H1 (cell line): ENCODE measurements around the gene KCNH1. TPM values are rescaled to one million over a fixed set of nuclear protein-coding genes. Genes with fewer than 3 reads are reported as not detected.

Experiments
- CHD2 ChIP-seq: IDR thresholded peaks from 2 replicates; pipeline ENCODE4 v1.6.1; 2012; ENCODE audit warnings: low read length, improper control_type of control experiment
- CTBP2 ChIP-seq: IDR thresholded peaks from 2 replicates; pipeline ENCODE4 v1.7.0; 2011; ENCODE audit warnings: borderline replicate concordance, mild to moderate bottlenecking, moderate library complexity, mixed read lengths, low read length; ENCODE audit not compliant: insufficient read depth, insufficient read length
- JUND ChIP-seq: IDR thresholded peaks from 2 replicates; pipeline ENCODE4 v1.6.1; 2011; ENCODE audit warnings: mild to moderate bottlenecking, improper control_type of control experiment, low read length
- POLR2AphosphoS5 ChIP-seq: IDR thresholded peaks from 2 replicates; pipeline ENCODE4 v1.6.1; 2011; ENCODE audit warnings: low read depth, low read length
- SIN3A ChIP-seq, 2 experiments: IDR thresholded peaks in 1 of 2; conservative IDR thresholded peaks in 1 of 2; 2 replicates each; pipeline ENCODE4 v1.6.1; 2011 to 2012; ENCODE audit warnings: low read length in 2 of 2, improper control_type of control experiment in 1 of 2, low read depth in 1 of 2, mild to moderate bottlenecking in 1 of 2
- polyA plus RNA-seq, 7 experiments: library from polyadenylated mRNA; depleted of rRNA in 3 of 7; stranded (reverse) in 5 of 7; unstranded in 2 of 7; fragments of >200 nt in 5 of 7; fragments of 200-250 nt in 2 of 7; gene quantifications; 1 replicate in 5 of 7; 2 replicates in 1 of 7; 4 replicates in 1 of 7; pipeline versions ENCODE4 v1.2.1 to v1.2.3, GENCODE V29; 2011 to 2013; ENCODE audit warnings: missing spikeins in 2 of 7, mixed read lengths in 2 of 7
- total RNA-seq: library from RNA; stranded (reverse); fragmentation: NEBNext Ultra II Directional; extraction: Animal tissue kit (Norgen Biotek cat#: 25700); gene quantifications from 2 replicates; pipeline ENCODE4 v1.2.1, GENCODE V29; 2021
- TF ChIP-seq, protein P1 (sequence below): IDR thresholded peaks from 2 replicates; pipeline ENCODE4 v1.6.1; 2012; ENCODE audit warnings: low read length, inconsistent platforms

The KCNH1 gene
- total and polyA plus RNA-seq, 2 of the 8 experiments (the other 6 are each of a cell fraction or from before 2014, with no cell fraction given): 0.27 to 0.34 TPM

- TF ChIP-seq CTBP2: no peak
- no peak for TF ChIP-seq JUND
- TF ChIP-seq POLR2AphosphoS5: no peak
- no peak for TF ChIP-seq CHD2
- TF ChIP-seq SIN3A (conservative IDR thresholded peaks at IDR 0.05 in 1 of 2, IDR thresholded peaks at IDR 0.05 in 1 of 2; ENCODE audit: low read depth in 1 of 2, low read length in 2 of 2): no peak
- TF ChIP-seq, protein P1, sequence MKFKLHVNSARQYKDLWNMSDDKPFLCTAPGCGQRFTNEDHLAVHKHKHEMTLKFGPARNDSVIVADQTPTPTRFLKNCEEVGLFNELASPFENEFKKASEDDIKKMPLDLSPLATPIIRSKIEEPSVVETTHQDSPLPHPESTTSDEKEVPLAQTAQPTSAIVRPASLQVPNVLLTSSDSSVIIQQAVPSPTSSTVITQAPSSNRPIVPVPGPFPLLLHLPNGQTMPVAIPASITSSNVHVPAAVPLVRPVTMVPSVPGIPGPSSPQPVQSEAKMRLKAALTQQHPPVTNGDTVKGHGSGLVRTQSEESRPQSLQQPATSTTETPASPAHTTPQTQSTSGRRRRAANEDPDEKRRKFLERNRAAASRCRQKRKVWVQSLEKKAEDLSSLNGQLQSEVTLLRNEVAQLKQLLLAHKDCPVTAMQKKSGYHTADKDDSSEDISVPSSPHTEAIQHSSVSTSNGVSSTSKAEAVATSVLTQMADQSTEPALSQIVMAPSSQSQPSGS: no peak
Measured at GRCh38 chr1:210655511-210655910, 478.4 kb downstream of the KCNH1 start (continued).
